ENCODE results near the gene TMEM179.

Gene TMEM179

GRCh38 chr14:104594310-104595046 is 10.1 kb downstream of the TMEM179 start:
- Histone ChIP-seq H3K4me1 (ENCODE audit: control insufficient read depth, insufficient read depth, low read length) (no peaks in the 10 kb centered on the region), H3K27me3 (ENCODE audit: control insufficient read depth, insufficient read depth, low read length) (peaks cover 3% of the 10 kb centered on the region), H3K36me3 (ENCODE audit: control insufficient read depth, insufficient read depth, low read length) (no peaks in the 10 kb centered on the region), H3K27ac (ENCODE audit: low read depth, low read length) (no peak overlapping the region), H3K9ac (ENCODE audit: low read length) (no peak overlapping the region), H3K4me3 (ENCODE audit: low read length) (no peak overlapping the region)

GRCh38 chr14:104593710-104594136 is 10.8 kb downstream of the TMEM179 start:
- Histone ChIP-seq H3K4me1 (ENCODE audit: control insufficient read depth, insufficient read depth, low read length) (no peaks in the 10 kb centered on the region), H3K27ac (ENCODE audit: low read depth, low read length) (no peak overlapping the region), H3K36me3 (ENCODE audit: control insufficient read depth, insufficient read depth, low read length) (no peaks in the 10 kb centered on the region), H3K27me3 (ENCODE audit: control insufficient read depth, insufficient read depth, low read length) (peaks cover 3% of the 10 kb centered on the region), H3K9ac (ENCODE audit: low read length) (no peak overlapping the region), H3K4me3 (ENCODE audit: low read length) (no peak overlapping the region)

- Histone ChIP-seq H3K27me3 (ENCODE audit: control insufficient read depth, insufficient read depth, low read length) (no peaks in the 10 kb centered on the region), H3K36me3 (ENCODE audit: control insufficient read depth, insufficient read depth, low read length) (no peaks in the 10 kb centered on the region), H3K4me1 (ENCODE audit: control insufficient read depth, insufficient read depth, low read length) (no peaks in the 10 kb centered on the region), H3K4me3 (ENCODE audit: low read length) (no peak overlapping the region), H3K27ac (ENCODE audit: low read depth, low read length) (no peak overlapping the region), H3K9ac (ENCODE audit: low read length) (no peak overlapping the region)
These were observed 11.3 kb downstream of the TMEM179 start for GRCh38 chr14:104593241-104593701.

GRCh38 chr14:104592785-104593184 is 11.8 kb downstream of the TMEM179 start:
- H3K4me3 ChIP-seq (ENCODE audit: low read length), result no peak overlapping the region
- no peaks in the 10 kb centered on the region for H3K4me1 ChIP-seq (ENCODE audit: control insufficient read depth, insufficient read depth, low read length)
- no peaks in the 10 kb centered on the region for H3K36me3 ChIP-seq (ENCODE audit: control insufficient read depth, insufficient read depth, low read length)
- H3K27ac ChIP-seq (ENCODE audit: low read depth, low read length), result no peak overlapping the region
- no peaks in the 10 kb centered on the region for H3K27me3 ChIP-seq (ENCODE audit: control insufficient read depth, insufficient read depth, low read length)
- H3K9ac ChIP-seq (ENCODE audit: low read length), result no peak overlapping the region

GRCh38 chr14:104592292-104592672 is 12.3 kb downstream of the TMEM179 start:
- Histone ChIP-seq H3K27me3 (ENCODE audit: control insufficient read depth, insufficient read depth, low read length) (no peaks in the 10 kb centered on the region), H3K27ac (ENCODE audit: low read depth, low read length) (no peak overlapping the region), H3K4me3 (ENCODE audit: low read length) (no peak overlapping the region), H3K4me1 (ENCODE audit: control insufficient read depth, insufficient read depth, low read length) (no peaks in the 10 kb centered on the region), H3K9ac (ENCODE audit: low read length) (no peak overlapping the region), H3K36me3 (ENCODE audit: control insufficient read depth, insufficient read depth, low read length) (no peaks in the 10 kb centered on the region)

GRCh38 chr14:104591506-104592291 is 12.9 kb downstream of the TMEM179 start:
- Histone ChIP-seq H3K27ac (ENCODE audit: low read depth, low read length) (no peak overlapping the region), H3K9ac (ENCODE audit: low read length) (no peak overlapping the region), H3K4me3 (ENCODE audit: low read length) (no peak overlapping the region), H3K4me1 (ENCODE audit: control insufficient read depth, insufficient read depth, low read length) (no peaks in the 10 kb centered on the region), H3K36me3 (ENCODE audit: control insufficient read depth, insufficient read depth, low read length) (no peaks in the 10 kb centered on the region), H3K27me3 (ENCODE audit: control insufficient read depth, insufficient read depth, low read length) (no peaks in the 10 kb centered on the region)

- H3K4me3 ChIP-seq (ENCODE audit: low read length), result no peak overlapping the region
- H3K4me1 ChIP-seq (ENCODE audit: control insufficient read depth, insufficient read depth, low read length), result no peaks in the 10 kb centered on the region
- H3K9ac ChIP-seq (ENCODE audit: low read length), result no peak overlapping the region
- H3K27me3 ChIP-seq (ENCODE audit: control insufficient read depth, insufficient read depth, low read length), result no peaks in the 10 kb centered on the region
- H3K36me3 ChIP-seq (ENCODE audit: control insufficient read depth, insufficient read depth, low read length), result no peaks in the 10 kb centered on the region
- no peak overlapping the region for H3K27ac ChIP-seq (ENCODE audit: low read depth, low read length)
These were observed 13.5 kb downstream of the TMEM179 start for GRCh38 chr14:104591031-104591430.

- no peak overlapping the region for H3K4me3 ChIP-seq (ENCODE audit: low read length)
- no peak overlapping the region for H3K9ac ChIP-seq (ENCODE audit: low read length)
- H3K27me3 ChIP-seq (ENCODE audit: control insufficient read depth, insufficient read depth, low read length), result no peaks in the 10 kb centered on the region
- H3K27ac ChIP-seq (ENCODE audit: low read depth, low read length), result no peak overlapping the region
- no peaks in the 10 kb centered on the region for H3K36me3 ChIP-seq (ENCODE audit: control insufficient read depth, insufficient read depth, low read length)
- H3K4me1 ChIP-seq (ENCODE audit: control insufficient read depth, insufficient read depth, low read length), result no peaks in the 10 kb centered on the region
These were observed 14.2 kb downstream of the TMEM179 start for GRCh38 chr14:104590240-104590965.

- H3K27ac ChIP-seq (ENCODE audit: low read depth, low read length), result no peak overlapping the region
- H3K36me3 ChIP-seq (ENCODE audit: control insufficient read depth, insufficient read depth, low read length), result no peaks in the 10 kb centered on the region
- H3K4me1 ChIP-seq (ENCODE audit: control insufficient read depth, insufficient read depth, low read length), result no peaks in the 10 kb centered on the region
- H3K4me3 ChIP-seq (ENCODE audit: low read length), result no peak overlapping the region
- H3K9ac ChIP-seq (ENCODE audit: low read length), result no peak overlapping the region
- H3K27me3 ChIP-seq (ENCODE audit: control insufficient read depth, insufficient read depth, low read length), result no peaks in the 10 kb centered on the region
These were observed 15.0 kb downstream of the TMEM179 start for GRCh38 chr14:104589338-104590195.

- Histone ChIP-seq H3K4me1 (ENCODE audit: control insufficient read depth, insufficient read depth, low read length) (no peaks in the 10 kb centered on the region), H3K36me3 (ENCODE audit: control insufficient read depth, insufficient read depth, low read length) (no peaks in the 10 kb centered on the region), H3K27me3 (ENCODE audit: control insufficient read depth, insufficient read depth, low read length) (no peaks in the 10 kb centered on the region), H3K9ac (ENCODE audit: low read length) (no peak overlapping the region), H3K4me3 (ENCODE audit: low read length) (no peak overlapping the region), H3K27ac (ENCODE audit: low read depth, low read length) (no peak overlapping the region)
These were observed 16.3 kb downstream of the TMEM179 start for GRCh38 chr14:104588066-104588857.

- Histone ChIP-seq H3K4me1 (ENCODE audit: control insufficient read depth, insufficient read depth, low read length) (no peaks in the 10 kb centered on the region), H3K27me3 (ENCODE audit: control insufficient read depth, insufficient read depth, low read length) (peaks cover 2% of the 10 kb centered on the region), H3K4me3 (ENCODE audit: low read length) (no peak overlapping the region), H3K9ac (ENCODE audit: low read length) (no peak overlapping the region), H3K36me3 (ENCODE audit: control insufficient read depth, insufficient read depth, low read length) (no peaks in the 10 kb centered on the region), H3K27ac (ENCODE audit: low read depth, low read length) (no peak overlapping the region)
These were observed 16.9 kb downstream of the TMEM179 start for GRCh38 chr14:104587641-104588040.
